ENCODE measurements around the gene ZNHIT2.

The ZNHIT2 gene

GRCh38 chr11:65134240-65134951 lies 16.9 kb upstream of the ZNHIT2 start, which contains the start of gene SYVN1:
Gene SYVN1 (minus strand): TSS chr11:65134519. CDS start chr11:65133601, 918 bp downstream.
- peak; percentile 76 for DNase-seq (ENCODE audit: low spot score)

GRCh38 chr11:65133724-65134123 lies 16.2 kb upstream of the ZNHIT2 start:
- DNase-seq (ENCODE audit: low spot score), result no peak

- no peak for DNase-seq (ENCODE audit: low spot score)
These were observed 15.6 kb upstream of the ZNHIT2 start for GRCh38 chr11:65132988-65133700.

GRCh38 chr11:65132238-65132987 lies 14.9 kb upstream of the ZNHIT2 start:
- no peak for DNase-seq (ENCODE audit: low spot score)

GRCh38 chr11:65131895-65132237 lies 14.4 kb upstream of the ZNHIT2 start:
- DNase-seq (ENCODE audit: low spot score), result no peak

GRCh38 chr11:65131417-65131776 lies 13.9 kb upstream of the ZNHIT2 start:
- no peak for DNase-seq (ENCODE audit: low spot score)

GRCh38 chr11:65130631-65131416 lies 13.3 kb upstream of the ZNHIT2 start:
- no peak for DNase-seq (ENCODE audit: low spot score)

- no peak for DNase-seq (ENCODE audit: low spot score)
These were observed 12.3 kb upstream of the ZNHIT2 start for GRCh38 chr11:65129649-65130441.

- DNase-seq (ENCODE audit: low spot score), result no peak
These were observed 11.0 kb upstream of the ZNHIT2 start for GRCh38 chr11:65128182-65129145.

GRCh38 chr11:65127473-65128181 lies 10.1 kb upstream of the ZNHIT2 start:
- DNase-seq (ENCODE audit: low spot score), result no peak

- DNase-seq (ENCODE audit: low spot score), result no peak
These were observed 9.2 kb upstream of the ZNHIT2 start for GRCh38 chr11:65126624-65127274.

- DNase-seq (ENCODE audit: low spot score), result no peak
These were observed 7.9 kb upstream of the ZNHIT2 start for GRCh38 chr11:65125197-65126056.

- DNase-seq (ENCODE audit: low spot score), result no peak
These were observed 7.1 kb upstream of the ZNHIT2 start for GRCh38 chr11:65124480-65125196.

- peak; percentile 95 for DNase-seq (ENCODE audit: low spot score)
These were observed 4.6 kb upstream of the ZNHIT2 start, which contains the start of the genes FAU and MRPL49 for GRCh38 chr11:65121865-65122696. Gene FAU (minus strand): TSS chr11:65122134. CDS start chr11:65121813, 321 bp downstream. Gene MRPL49 (plus strand): TSS chr11:65122321. CDS start chr11:65122347, 26 bp downstream.

- no peak for DNase-seq (ENCODE audit: low spot score)
These were observed 4.0 kb upstream of the ZNHIT2 start for GRCh38 chr11:65121447-65121864.

- no peak for DNase-seq (ENCODE audit: low spot score)
These were observed 3.3 kb upstream of the ZNHIT2 start for GRCh38 chr11:65120831-65121230.
